Subcutaneous adipose tissue (tissue), 4 donors: ENCODE data around the gene ZNRF2. TPM values are rescaled to one million over a fixed set of nuclear protein-coding genes. Genes with fewer than 3 reads are reported as not detected.

Experiments
- total RNA-seq, 4 donors: library from RNA; depleted of rRNA; stranded (reverse); fragments of >200 nt; gene quantifications; one replicate each; pipeline ENCODE4 v1.1.0, GENCODE V29; 2016
- TF ChIP-seq, protein P1 (sequence below): fragments of 450-650 bp; IDR thresholded peaks from one replicate; pipeline ENCODE4 v1.5.1; 2016; ENCODE audit warnings: low read depth, mild to moderate bottlenecking, control low read depth, antibody characterized with exemption, moderate library complexity

The ZNRF2 gene
- total RNA-seq, 4 donors from 2014 or later: 19.2 to 23.8 (median 21.3) TPM

DNA sequence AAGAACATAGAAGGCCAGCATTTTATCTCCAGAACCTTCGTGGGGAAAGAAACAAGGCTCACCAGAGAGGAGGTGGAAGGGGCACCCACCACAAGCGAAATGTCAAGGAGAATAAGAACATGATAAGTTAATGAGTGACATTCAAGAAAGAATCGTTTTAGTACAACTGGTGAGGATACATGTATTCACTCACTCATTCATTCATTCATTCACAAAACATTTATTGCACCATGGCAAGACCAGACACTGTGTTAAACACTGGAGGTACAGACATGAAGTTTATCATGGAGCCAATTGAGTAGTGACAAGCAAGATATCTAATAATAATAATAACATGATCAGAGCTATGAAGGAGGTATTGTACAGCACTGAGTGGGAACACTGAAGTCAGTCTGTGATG, 1.7 kb upstream of the ZNRF2 start:
- TF ChIP-seq, protein P1, sequence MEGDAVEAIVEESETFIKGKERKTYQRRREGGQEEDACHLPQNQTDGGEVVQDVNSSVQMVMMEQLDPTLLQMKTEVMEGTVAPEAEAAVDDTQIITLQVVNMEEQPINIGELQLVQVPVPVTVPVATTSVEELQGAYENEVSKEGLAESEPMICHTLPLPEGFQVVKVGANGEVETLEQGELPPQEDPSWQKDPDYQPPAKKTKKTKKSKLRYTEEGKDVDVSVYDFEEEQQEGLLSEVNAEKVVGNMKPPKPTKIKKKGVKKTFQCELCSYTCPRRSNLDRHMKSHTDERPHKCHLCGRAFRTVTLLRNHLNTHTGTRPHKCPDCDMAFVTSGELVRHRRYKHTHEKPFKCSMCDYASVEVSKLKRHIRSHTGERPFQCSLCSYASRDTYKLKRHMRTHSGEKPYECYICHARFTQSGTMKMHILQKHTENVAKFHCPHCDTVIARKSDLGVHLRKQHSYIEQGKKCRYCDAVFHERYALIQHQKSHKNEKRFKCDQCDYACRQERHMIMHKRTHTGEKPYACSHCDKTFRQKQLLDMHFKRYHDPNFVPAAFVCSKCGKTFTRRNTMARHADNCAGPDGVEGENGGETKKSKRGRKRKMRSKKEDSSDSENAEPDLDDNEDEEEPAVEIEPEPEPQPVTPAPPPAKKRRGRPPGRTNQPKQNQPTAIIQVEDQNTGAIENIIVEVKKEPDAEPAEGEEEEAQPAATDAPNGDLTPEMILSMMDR: no peak

DNA sequence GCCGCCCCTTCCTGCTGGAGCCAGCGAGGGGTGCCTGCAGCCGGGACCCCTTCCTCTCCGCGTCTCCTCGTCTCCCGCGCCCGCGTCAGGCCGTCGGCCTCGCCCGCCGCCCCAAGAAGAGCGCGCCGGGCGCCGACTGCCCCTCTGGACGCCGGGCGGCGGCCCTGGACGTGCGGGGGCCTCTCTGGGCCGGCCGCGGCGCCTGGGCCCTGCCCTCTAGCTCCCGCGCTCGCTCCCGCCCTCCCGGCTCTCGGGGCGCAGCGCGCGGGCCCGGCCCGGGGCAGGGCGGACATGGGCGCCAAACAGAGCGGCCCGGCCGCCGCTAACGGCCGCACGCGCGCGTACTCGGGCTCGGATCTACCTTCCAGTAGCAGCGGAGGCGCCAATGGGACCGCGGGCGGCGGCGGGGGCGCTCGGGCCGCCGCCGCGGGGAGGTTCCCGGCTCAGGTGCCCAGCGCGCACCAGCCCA, 704 bp downstream of the ZNRF2 start:
- TF ChIP-seq, protein P1: no peak

DNA sequence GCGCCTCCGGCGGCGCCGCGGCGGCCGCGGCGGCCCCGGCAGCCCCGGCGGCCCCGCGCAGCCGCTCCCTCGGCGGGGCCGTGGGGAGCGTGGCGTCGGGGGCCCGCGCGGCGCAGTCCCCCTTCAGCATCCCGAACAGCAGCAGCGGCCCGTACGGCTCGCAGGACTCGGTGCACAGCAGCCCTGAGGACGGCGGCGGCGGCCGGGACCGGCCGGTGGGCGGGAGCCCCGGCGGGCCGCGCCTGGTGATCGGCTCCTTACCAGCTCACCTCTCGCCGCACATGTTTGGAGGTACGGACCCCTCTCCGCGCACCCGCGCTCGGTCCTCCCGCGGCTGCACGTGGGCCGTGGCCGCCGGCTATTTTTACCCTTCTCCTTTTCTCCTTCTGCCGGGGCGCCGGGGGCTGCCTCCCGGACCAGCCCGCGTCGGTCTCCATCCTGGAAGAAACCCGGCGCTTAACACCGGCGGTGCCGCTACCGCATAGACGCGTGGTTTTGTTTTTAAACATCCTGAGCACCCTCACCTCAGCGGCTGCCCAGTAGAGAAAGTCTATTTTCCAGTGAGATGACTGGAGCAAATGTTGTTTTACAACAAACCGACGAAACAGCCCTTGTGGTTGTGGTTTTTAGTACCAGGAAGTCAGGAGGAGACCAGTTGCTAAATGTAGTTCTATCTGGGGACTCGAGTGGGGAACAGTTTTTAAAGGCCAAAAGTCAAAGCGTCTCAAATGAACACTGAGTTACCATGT, 1.3 kb downstream of the ZNRF2 start:
- TF ChIP-seq, protein P1: no peak

DNA sequence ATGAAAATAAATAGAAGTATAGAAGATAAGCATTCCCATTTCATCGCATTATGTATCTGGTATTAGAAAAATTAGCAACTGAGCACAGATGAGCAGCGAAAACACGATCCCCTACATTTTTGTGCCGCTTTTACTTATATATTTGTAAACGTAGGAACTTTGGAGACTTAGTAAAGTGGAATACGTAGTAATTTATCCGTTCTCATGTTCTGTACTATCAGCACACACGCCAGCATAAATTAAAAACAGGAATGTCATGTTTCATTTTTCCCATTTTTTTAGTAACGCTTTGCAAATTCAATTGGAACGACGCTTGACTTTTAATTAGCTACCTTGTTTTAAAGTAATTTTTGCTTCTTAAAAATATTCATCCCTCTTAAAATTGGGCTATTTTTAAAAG, 2.4 kb downstream of the ZNRF2 start:
- TF ChIP-seq, protein P1: no peak

DNA sequence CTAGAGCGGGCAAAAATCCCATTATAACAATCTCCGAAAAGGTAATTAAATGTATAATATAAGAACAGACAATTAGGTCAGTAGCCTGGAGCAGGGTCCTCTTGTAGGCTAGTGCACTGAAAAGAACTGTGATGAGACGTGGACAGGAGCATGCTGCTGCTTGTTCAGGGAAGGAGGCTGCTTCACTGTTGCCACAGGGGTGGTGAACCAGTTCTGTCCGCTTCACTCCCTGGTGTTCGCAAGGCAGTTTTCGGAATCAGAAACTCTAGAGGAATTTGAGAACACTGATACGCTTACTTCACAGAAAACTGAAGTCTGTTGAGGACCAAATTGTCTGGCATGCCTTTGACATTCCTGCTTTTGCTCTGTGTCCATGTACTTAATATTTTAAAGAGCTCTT, 17.4 kb downstream of the ZNRF2 start:
- TF ChIP-seq, protein P1: no peak

DNA sequence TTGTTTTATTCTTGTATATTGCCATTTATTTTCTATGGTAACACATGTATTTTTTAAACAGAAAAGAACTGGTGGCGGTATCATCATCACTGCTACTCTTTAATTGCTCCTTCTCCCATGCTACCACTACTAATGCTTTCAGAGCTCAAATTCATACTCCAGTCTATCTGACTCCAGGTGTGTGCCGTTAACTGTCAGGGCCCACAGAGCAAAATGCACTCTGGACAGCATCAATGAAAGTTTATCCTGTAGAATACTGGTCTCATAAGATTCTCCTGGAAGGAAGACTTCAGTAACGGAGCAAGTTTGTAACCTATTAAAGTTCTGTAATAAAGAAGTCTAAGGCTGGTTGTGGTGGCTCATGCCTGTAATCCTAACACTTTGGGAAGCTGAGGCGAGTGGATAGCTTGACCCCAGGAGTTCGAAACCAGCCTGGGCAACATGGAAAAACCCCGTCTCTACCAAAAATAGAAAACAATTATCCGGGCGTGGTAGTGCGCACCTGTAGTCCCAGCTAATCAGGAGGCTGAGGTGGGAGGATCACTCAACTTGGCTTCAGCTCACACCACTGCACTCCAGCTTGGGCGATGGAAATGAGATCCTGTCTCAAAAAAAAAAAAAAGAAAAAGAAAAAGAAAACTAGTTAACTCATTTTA, 18.4 kb downstream of the ZNRF2 start:
- TF ChIP-seq, protein P1: no peak

DNA sequence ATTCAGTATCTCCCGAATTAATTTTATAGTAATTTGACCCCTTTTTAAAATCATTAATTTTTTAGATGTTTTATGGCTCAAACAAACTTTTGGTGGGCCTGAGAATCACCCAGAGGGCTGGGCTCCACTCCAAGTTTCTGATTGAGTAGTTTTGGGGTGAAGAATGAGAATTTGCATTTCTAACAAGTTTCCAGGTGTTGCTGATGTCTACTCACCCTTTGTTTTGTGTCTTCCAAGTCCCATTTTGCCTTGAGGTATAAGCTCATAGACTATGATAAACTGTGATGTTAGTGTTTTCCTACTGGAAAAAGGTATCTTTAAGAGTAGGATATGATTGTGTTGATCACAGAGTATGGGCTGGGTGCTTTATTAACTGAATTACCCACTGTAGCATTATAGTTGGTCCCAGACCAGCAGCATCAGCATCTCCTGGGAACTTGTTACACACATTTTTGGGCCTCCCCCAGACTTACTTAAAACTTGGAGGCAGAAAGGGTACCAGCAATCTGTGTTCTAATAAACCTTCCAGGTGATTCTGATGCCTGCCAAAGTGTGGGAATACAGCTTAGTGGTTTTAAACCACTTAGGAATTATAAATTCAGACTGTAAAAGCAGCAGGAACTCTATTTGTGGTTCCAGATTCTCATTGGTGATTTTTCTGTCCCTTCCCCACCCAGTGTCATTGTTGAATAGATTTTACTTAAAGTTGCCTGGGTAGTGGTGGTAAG, 19.1 kb downstream of the ZNRF2 start:
- TF ChIP-seq, protein P1: no peak
